CD4-positive, alpha-beta T cell treated with Interferon alpha-2 for 1 hour (primary cell): ENCODE results near the gene FGF14.
"Not testable (repeated sequence)": the region's sequence is repeated elsewhere in the genome, so short reads cannot be mapped to it uniquely, and the experiment has no call there.

Experiments
- DNase-seq, 2 donors: peaks; one replicate each; pipeline ENCODE4 v3.0.0-alpha.2; 2020 to 2022

FGF14 gene

DNA sequence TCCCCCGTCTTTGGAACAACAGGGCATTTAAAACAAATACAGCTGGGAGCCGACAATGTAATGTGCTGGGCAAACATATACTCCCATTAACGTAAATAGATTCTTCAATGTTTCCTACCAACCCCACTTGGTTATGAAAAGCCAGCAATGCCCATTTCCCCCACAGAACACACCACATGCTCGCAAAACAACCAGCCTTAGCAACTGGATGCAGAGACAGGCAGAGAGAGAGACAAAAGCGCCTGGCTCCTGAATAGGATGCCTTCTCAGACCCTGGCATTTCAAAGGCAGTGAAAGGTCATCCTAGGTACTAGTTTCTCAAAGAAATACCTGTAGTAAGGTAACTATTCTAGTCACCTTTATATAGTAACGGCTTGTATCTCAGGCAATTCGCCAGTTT, 486.5 kb downstream of the FGF14 start:
- no peak for DNase-seq

- DNase-seq = no peak
These were observed 490.1 kb downstream of the FGF14 start for GRCh38 chr13:101911752-101912151.

GRCh38 chr13:101903890-101904289, 498.0 kb downstream of the FGF14 start:
- no peak for DNase-seq

GRCh38 chr13:101898676-101899075, 503.2 kb downstream of the FGF14 start:
- DNase-seq = no peak

DNA sequence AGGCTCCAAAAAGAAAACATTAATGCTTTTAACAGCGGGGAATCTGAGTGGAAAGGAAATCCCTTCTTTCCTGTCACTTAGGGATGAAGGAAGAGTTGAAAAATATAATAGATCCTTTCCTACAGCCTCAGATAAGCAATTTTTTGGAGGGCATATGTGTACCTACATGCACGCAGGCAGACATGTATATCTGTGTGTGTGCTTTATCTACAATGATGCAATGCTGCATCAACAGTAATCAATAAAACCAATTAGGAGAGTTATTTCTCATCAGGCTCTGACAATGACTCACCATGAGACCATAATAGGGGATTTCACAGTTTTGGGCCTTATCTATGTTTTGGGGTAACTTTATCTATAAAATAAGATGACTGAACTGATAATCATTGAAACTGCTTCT, 505.3 kb downstream of the FGF14 start:
- DNase-seq = no peak

GRCh38 chr13:101893021-101893420, 508.8 kb downstream of the FGF14 start:
- DNase-seq = no peak

DNA sequence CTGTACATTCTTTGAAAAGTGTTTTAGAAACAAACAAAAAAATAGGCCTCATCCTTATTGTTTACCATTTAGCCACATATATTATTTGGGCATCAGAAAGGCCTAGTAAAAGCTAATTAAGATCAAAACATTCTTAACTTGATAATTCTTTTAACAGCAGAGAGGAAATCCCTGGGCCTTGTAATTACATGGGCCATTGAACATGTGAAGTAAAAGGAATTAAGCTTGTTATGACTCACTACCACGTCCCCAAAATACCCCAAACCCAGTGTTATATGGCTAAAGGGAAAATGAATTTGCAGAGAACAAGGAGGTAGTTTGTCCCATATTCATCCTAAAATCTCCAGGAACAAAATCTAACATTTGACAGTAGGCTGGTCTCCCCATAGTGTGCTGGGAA, 509.6 kb downstream of the FGF14 start:
- DNase-seq = no peak

- DNase-seq = no peak
These were observed 520.3 kb downstream of the FGF14 start for GRCh38 chr13:101881593-101881992.

GRCh38 chr13:101880581-101880980, 521.3 kb downstream of the FGF14 start:
- DNase-seq = no peak

DNA sequence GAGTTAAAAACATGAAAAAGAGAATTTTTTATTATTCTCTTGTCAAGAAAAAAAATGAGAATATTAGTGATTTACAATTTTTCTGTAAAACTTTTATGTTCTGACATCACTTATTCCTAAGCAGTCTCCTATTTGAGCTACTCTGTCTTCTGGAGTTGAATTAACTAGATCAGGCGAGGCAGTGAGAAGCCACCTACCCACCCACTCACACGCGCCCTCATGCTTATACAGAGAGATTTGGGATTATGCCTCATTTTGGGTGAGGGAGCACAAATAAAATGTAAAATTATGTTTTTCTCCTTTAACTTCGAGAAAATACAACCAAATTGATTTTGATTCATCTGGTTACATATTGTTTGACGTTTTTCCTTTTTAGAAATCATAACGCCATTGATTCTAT, 524.9 kb downstream of the FGF14 start:
- no peak for DNase-seq

GRCh38 chr13:101875717-101876393, 526.0 kb downstream of the FGF14 start:
- no peak for DNase-seq

DNA sequence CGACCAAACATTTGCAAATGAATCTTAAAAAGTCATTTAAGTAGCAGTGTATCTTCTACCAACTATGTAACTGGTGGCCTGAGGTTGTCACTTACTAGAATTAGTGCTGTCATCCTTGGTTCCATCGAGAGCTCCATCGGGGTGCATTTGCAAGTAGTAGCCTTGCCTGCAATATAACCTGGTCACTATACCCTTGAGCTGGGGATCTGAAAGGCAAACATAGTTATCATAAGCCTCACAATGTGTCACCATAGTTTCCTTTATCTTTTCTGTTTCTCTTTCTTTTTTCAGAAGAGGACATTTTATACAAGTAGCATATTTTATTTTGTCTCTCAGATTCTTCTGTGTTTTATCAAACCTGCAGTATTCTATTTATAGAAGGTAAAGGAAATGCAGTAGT, 526.8 kb downstream of the FGF14 start:
- no peak for DNase-seq

- DNase-seq = no peak
These were observed 532.3 kb downstream of the FGF14 start for GRCh38 chr13:101869553-101869952.

DNA sequence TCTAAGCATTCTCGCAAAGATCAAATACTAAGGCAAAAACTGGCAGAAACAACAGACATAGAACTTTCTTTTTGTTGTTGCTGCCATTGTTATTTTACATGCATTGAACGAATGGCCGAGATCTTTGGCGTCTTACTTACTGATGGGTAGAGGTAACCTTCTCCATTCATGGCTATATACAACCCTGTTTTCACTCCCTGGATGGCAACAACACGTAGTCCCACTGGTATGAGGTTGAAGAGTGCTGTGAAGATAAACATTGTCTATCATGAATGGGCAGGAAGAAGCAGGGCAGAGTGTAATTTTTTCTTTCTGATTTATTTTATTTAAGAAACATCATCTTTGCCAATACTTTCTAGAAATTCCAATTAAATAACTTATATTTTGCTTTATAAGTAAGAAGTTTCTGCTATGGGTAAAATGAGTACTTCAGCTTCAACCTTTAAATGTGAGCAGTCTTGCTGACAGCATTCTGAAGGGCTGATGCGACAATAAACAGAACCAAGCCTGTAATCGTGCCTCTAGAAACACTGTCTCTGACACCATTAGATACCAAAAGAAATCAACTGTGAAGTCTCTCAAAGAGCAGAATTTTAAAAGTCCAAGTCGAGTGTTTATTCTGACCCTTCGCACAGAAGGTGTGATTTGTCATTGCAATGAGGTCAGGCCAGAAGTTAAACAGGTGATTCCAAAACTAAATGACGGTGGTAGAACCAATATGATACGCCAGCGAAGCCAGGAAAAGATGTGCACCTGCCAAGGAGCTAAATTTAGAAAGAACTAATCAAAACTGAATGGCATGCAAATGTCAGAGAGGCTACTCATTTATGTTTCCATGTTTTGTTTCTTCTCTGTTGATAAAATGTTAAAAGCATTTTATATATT, 533.0 kb downstream of the FGF14 start:
- no peak for DNase-seq

DNA sequence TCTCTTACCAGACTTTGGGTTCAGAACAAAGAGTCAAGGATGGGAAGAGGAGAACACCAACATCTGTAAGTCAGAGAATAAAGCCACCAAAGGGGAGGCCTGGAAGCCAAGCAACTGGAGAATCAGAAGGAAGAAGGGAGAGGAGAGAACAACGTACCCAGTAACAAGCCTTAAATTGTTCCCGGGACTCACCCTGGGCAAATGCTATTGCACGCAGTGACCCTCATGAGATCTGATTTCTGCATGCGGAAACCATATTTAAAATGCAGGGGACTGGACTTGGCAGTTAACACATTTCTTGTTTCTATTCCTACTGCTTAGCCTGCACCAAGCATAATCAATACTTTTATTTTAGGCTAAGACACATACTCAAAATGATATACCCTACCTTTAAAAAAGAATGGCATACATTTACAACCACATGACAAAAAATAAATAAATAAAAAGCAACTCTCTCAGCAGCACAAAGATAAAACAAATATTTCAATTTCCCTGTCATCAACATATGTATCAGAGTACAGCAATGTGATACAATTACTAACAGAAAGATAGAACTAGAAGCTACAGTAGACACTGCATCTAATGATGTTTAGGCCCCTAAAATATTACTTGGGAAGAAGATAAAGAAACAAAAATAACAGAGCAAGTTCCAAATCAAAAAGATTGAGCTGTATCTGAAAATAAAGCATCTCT, 534.8 kb downstream of the FGF14 start:
- no peak for DNase-seq

DNA sequence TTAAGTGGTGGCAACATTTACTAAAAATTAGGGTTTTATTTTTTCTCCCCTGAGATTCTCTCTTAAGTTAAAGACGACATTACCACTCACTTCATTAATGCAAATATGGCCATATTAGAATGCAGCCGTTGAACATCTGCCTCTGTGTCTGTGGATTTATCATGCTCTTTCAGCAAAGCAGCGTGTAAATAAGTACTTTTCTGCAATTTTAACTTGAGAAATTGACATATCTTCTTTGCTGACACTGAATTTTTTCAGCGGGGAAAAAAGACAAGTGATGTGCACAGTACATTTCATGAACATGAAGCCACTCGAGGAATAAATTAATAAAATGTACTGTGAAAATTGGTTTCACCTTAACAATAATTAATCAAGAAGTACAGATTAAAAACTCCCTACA, 543.0 kb downstream of the FGF14 start:
- no peak for DNase-seq

- DNase-seq = no peak
These were observed 555.1 kb downstream of the FGF14 start for GRCh38 chr13:101846701-101847100.

DNA sequence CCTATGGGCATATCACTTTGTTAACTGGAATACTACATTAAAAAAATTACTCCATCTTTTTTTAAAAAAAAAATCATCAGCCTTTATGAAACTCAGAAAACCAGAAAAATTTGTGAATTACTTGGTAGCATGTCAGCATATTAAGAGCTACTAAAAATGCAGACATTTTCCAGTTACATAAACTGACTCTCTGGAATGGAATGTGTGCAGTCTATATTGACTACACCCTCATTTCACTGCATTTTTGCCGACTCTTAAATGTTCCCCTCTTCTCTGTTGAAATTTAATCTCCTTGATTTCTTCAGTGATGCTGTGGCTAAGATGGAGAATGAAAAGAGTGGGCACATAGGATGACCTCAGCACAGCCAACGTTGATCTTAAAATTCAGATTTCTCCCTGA, 555.6 kb downstream of the FGF14 start:
- no peak for DNase-seq

DNA sequence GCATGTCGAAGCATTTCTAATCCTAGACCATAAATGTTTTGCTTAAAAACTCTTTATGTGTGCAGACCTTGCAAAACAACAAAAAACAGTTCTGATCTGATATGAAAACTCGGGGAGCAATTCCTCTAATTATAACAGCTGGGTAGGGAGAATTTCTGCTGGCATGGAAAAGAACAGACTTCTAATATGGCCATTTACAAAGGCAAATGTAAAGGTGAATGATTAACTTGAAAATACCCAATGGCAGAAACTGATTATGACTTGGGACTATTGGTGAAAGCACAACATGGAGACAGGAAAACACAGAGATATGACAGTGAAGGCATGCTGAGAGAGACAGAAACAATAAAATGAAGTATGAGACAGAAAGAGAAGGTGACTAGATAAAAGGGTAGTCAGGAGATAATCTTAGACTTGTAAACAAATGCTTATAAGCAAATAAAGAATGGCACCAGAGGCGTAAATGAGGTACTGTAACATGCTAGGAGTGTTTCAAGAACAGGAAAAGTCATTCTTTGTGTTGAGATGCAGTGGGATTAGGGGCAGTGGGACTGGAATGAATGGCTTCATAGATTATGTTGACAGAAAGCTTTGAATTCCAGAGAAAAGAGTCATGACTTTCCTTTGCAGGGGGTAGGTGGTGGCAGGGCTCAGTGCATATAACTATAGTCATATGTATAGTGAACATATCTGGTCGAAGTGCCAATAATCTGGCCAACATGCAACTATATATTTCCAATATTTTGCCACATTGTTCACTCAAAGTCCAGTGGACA, 556.4 kb downstream of the FGF14 start:
- no peak for DNase-seq

GRCh38 chr13:101841698-101842097, 560.1 kb downstream of the FGF14 start:
- no peak for DNase-seq

GRCh38 chr13:101838323-101838722, 563.5 kb downstream of the FGF14 start:
- no peak for DNase-seq

DNA sequence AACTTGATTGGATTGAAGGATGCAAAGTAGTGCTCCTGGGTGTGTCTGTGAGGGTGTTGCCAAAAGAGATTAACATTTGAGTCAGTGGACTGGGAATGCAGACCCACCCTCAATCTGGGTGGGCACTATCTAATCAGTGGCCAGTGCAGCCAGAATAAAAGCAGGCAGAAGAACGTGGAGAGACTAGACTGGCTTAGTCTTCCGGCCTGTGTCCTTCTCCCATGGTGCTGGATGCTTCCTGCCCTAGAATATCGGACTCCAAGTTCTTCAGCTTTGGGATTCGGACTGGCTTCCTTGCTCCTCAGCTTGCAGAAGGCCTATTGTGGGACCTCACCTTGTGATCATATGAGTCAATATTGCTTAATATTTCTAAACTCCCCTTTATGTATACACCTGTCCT, 564.1 kb downstream of the FGF14 start:
- DNase-seq = not testable (repeated sequence)

GRCh38 chr13:101837288-101837687, 564.6 kb downstream of the FGF14 start:
- DNase-seq = no peak
